Gastrocnemius medialis (tissue), 4 donors: ENCODE results near the gene PIGA.

Source experiments
- POLR2A ChIP-seq, 2 donors: fragments of 450-650 bp; IDR thresholded peaks; one replicate each; pipeline ENCODE4 v1.6.1; 2017; ENCODE audit warnings: antibody characterized with exemption in 2 of 2, mild to moderate bottlenecking in 2 of 2, moderate library complexity in 2 of 2
- TF ChIP-seq, protein P1 (sequence below), 5 experiments: fragments of 450-650 bp in 3 of 5; fragments of 200-600 bp in 2 of 5; sonication (generic) in 2 of 5; IDR thresholded peaks in 4 of 5; conservative IDR thresholded peaks in 1 of 5; 1 replicate in 4 of 5; 2 replicates in 1 of 5; pipeline ENCODE4 v1.5.1; 2016 to 2019; ENCODE audit warnings: antibody characterized with exemption in 5 of 5, mild to moderate bottlenecking in 3 of 5, moderate library complexity in 3 of 5

DNA sequence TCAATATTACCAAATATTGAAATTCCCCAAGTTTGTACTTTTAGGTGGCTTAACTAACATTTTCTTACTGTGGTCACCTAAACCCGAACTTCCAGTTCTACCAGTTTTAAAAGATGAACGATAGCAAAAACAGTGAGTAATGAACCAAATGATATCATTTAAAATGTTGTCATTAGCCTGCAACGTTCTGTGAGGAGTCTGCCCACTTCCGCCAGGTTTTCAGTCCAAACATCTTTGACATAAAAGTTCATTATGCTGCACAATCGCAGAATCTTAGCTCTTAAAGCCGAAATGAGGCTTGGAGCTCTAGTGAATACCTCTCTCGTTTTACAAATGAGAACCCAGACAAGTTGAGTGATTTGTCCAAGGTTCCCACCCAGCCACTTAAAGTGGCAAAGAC, 762 bp downstream of the PIGA start:
- TF ChIP-seq, protein P1, sequence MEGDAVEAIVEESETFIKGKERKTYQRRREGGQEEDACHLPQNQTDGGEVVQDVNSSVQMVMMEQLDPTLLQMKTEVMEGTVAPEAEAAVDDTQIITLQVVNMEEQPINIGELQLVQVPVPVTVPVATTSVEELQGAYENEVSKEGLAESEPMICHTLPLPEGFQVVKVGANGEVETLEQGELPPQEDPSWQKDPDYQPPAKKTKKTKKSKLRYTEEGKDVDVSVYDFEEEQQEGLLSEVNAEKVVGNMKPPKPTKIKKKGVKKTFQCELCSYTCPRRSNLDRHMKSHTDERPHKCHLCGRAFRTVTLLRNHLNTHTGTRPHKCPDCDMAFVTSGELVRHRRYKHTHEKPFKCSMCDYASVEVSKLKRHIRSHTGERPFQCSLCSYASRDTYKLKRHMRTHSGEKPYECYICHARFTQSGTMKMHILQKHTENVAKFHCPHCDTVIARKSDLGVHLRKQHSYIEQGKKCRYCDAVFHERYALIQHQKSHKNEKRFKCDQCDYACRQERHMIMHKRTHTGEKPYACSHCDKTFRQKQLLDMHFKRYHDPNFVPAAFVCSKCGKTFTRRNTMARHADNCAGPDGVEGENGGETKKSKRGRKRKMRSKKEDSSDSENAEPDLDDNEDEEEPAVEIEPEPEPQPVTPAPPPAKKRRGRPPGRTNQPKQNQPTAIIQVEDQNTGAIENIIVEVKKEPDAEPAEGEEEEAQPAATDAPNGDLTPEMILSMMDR (IDR thresholded peaks at IDR 0.05 in 4 of 5, conservative IDR thresholded peaks at IDR 0.05 in 1 of 5), result no peak
- TF ChIP-seq POLR2A (IDR thresholded peaks at IDR 0.05), result no peak
